Measurements from ENCODE around the gene THAP9.

Gene THAP9

DNA sequence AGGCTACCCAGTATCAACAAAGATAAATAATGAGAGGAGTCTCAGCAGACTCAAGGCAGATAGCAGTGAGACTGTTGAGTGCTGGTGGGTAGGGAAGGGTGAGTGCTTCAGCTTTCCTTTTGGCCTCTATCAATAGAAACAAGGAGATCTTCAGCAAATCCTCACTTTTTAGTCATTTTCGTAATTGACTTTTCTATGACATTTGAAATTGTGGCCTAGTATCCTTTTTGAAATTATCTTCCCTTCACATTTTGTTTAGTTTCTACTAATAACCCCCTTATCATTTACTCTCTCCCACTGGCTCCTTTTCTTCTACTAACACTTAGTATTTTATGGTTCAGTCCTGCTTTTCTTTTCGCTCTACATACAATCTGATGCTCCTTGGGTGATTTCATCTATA lies 65.2 kb downstream of the THAP9 start:
- DNase-seq (ENCODE audit: low read depth) = no peak

DNA sequence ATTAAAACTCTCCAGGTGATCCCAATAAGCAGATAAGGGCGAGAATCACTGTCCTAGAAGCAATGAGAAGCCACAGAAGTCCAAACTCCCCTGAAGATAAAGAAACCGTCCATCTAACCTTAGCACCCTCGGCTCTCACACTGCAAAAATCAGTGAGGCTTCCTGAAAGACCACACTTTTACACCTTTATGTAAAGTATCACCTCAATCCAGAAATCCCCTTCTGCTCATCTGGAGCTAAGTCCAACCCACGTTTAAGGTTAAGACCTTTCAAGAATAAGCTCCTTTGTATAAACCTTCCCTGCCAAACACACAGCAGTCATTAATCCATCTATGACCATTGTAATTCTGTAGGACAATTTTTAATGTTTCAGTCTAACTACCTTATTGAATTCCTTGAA lies 68.4 kb downstream of the THAP9 start:
- no peak for DNase-seq (ENCODE audit: low read depth)

DNA sequence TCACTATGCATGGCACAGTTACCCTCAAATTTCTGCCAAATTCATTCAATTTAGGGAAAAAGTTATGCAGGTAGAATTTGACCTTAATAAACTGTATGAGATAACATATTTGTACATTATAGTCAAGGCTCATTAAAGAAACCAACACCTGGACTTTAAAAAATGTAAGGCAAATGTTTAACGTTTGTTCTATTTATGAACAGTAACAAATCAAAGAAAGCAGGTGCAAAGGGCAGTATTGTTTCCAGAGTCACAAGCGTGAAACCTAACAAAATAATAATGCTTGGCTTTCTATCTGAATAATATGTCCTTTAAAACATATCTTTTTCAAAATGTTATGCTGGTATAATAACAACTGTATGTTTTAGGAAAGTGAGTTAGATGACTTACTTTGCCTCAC lies 68.9 kb downstream of the THAP9 start:
- DNase-seq (ENCODE audit: low read depth) = no peak

Measured in EH (cell line).